Epidermal melanocyte (primary cell): ENCODE data around the gene TMEM131L.
"Not testable (repeated sequence)": the region's sequence is repeated elsewhere in the genome, so short reads cannot be mapped to it uniquely, and the experiment has no call there.

Experiments
- DNase-seq: peaks from one replicate; pipeline ENCODE4 v3.0.0; 2011; ENCODE audit warnings: low spot score; ENCODE audit not compliant: insufficient read length

Gene TMEM131L, protein sequence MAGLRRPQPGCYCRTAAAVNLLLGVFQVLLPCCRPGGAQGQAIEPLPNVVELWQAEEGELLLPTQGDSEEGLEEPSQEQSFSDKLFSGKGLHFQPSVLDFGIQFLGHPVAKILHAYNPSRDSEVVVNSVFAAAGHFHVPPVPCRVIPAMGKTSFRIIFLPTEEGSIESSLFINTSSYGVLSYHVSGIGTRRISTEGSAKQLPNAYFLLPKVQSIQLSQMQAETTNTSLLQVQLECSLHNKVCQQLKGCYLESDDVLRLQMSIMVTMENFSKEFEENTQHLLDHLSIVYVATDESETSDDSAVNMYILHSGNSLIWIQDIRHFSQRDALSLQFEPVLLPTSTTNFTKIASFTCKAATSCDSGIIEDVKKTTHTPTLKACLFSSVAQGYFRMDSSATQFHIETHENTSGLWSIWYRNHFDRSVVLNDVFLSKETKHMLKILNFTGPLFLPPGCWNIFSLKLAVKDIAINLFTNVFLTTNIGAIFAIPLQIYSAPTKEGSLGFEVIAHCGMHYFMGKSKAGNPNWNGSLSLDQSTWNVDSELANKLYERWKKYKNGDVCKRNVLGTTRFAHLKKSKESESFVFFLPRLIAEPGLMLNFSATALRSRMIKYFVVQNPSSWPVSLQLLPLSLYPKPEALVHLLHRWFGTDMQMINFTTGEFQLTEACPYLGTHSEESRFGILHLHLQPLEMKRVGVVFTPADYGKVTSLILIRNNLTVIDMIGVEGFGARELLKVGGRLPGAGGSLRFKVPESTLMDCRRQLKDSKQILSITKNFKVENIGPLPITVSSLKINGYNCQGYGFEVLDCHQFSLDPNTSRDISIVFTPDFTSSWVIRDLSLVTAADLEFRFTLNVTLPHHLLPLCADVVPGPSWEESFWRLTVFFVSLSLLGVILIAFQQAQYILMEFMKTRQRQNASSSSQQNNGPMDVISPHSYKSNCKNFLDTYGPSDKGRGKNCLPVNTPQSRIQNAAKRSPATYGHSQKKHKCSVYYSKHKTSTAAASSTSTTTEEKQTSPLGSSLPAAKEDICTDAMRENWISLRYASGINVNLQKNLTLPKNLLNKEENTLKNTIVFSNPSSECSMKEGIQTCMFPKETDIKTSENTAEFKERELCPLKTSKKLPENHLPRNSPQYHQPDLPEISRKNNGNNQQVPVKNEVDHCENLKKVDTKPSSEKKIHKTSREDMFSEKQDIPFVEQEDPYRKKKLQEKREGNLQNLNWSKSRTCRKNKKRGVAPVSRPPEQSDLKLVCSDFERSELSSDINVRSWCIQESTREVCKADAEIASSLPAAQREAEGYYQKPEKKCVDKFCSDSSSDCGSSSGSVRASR (N-terminal part only)

DNA sequence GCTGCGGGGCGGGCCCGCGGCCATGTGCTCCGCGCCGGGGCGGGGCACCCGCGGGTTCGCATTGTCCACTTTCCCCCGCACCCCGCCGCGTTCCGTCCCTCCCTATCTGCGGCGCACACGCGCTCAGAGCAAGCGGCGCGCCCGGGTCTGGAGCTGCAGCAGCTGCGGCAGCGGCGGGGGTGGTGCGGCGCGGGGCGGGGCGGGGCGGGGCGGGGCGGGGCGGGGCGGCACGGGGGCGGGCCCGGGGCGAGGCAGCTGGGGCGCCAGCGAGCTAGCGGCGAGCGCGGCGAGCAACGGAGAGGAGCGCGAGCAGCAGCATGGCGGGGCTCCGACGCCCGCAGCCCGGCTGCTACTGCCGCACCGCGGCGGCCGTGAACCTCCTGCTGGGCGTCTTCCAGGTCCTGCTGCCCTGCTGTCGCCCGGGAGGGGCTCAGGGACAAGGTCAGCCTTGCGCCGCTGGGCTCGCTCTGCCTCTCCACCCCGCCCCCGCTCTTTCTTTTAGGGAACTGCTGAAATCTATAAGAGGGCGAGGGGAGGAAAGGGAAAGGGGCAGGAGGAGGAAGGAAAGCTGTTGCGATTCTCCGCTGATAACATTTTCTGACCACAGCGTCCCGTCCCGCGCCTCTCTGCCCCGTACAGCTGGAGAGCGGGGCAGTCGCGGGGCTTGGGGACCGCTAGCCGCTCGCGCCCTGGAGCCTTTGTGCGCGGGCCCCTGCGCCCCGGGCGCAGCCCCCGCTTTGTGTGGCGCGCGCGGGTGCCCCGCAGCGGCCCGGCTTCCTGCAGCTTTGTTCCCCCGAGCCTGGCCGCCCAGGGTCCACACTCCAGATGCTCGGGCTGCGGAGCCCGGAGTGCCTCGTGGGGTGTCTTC is at the start of gene TMEM131L:
TMEM131L (plus strand) TSS at position 280 of the 868 bp plus-strand sequence; CDS start at position 318, 38 bp downstream.
- peak; percentile 49 for DNase-seq

DNA sequence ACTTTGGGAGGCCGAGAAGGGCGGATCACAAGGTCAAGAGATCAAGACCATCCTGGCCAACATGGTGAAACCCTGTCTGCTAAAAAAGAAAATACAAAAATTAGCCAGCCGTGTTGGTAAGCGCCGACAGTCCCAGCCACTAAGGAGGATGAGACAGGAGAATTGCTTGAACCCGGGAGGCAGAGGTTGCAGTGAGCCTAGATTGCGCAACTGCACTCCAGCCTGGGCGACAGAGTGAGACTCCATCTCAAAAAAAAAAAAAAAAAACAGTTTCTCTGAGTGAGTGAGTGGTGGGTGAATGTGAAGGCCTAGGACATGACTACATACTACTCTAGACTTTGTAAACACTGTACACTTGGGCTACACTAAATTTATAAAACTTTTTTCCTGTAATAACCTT is 49.7 kb upstream of the TMEM131L start:
- not testable (repeated sequence) for DNase-seq

DNA sequence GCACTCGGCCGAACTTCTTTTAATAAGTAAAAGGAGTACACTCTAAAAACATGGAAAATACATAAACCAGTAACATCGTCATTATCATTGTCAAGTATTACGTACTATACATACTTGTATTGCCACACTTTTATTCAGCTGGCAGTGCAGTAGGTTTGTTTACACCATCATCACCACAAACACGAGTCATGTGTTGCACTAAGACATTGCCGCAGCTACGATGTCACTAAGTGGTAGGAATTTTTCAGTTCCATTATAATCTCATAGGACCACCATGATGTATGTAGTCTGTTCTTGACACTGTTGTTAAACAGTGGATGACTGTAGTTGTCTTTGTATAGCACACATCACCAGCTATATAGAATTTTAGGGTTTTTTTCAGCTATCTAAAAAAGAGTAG is 48.0 kb upstream of the TMEM131L start:
- no peak for DNase-seq

DNA sequence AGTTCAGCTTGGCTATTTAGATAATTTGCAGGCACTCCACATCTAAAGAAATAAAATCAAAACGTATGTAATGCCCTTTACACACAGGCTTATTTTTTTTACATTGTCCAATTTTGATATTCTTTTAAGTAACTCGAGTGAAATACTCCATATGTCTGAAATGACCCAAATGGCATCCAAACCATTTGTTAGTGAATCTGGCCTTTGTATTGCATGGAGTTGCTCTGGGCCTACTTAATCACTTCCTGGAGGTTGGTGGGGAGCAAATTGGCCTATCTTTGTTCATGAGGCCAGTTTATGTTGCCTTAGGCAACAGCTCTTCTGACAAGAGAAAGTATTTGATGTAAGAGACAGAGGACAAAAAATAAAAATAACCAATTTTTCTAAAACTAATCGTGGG is 47.6 kb upstream of the TMEM131L start:
- DNase-seq: peak; percentile 59

DNA sequence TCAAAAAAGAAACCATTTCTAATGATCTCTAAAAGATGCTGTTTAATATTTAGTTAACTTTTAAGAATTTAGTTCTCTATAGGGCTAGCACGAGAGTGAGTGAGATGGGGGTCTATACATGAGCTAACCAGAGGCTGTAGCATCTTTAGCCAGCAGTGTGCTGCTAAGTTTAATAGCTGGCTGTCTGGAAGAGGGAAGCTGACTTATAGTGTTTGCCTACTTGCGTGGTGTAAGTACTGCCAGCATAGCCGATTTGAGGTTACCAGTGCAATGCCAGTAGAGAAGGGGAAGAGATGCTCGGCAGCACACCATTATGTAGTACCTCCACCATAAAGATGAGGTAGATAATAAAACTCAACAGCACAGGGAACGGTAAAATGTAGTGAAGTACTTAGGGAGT is 47.1 kb upstream of the TMEM131L start:
- no peak for DNase-seq

DNA sequence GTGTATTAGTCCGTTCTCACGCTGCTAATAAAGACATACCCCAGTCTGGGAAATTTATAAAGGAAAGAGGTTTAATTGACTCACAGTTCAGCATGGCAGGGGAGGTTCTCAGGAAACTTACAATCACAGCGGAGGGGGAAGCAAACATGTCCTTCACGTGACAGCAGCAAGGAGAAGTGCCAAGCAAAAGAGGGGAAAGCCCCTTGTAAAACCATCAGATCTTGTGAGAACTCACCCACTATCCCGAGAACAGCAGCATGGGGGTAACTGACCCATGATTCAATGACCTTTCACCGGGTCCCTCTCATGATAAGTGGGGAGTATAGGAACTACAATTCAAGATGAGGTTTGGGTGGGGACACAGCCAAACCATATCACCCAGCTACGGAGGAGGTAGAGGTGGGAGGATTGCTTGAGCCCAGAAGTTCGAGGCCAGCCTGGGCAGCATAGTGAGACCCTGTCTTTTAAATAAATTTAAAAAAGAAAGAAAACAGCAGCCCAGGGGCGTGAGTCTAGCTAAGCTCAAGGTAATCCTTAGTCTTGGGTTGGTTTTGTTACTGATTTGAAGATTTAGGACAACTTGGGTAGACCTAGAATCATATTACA is 46.4 kb upstream of the TMEM131L start:
- no peak for DNase-seq

DNA sequence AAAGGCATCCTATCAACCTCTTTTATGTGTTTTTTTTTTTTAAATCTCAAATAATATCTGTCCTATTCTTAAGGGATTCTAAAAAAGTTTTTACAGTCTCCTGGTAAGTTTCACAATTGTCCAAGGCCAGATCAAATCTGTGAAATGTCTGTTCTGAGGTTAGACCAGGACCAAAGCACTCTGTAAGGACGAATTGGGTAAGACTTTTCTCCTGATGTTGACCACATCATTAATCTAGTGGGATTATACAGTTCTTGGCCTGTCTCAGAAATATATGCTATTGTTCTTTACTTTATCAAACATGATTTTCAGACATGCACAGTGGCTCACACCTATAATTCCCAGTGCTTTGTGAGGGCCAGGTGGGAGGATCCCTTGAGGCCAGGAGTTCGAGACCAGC is 45.8 kb upstream of the TMEM131L start:
- no peak for DNase-seq

DNA sequence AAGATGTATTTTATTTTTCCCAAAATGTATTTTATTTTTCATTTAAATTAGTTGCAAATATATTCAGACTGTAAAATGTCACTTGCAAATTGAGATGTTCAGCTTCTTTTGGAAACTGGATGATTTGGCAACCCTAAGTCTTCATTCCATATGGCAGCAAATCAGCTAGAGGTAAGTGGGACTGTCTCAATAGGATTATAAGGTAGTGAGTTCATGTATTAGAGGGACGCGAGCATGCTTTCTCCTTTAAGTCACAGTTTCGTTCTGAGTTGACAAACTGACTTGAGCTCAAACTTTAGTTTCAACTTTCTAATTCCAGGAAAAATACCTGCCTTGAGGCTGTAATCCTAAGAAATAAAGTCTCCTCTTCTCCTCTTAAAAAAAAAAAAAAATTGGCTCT is 44.2 kb upstream of the TMEM131L start:
- no peak for DNase-seq

DNA sequence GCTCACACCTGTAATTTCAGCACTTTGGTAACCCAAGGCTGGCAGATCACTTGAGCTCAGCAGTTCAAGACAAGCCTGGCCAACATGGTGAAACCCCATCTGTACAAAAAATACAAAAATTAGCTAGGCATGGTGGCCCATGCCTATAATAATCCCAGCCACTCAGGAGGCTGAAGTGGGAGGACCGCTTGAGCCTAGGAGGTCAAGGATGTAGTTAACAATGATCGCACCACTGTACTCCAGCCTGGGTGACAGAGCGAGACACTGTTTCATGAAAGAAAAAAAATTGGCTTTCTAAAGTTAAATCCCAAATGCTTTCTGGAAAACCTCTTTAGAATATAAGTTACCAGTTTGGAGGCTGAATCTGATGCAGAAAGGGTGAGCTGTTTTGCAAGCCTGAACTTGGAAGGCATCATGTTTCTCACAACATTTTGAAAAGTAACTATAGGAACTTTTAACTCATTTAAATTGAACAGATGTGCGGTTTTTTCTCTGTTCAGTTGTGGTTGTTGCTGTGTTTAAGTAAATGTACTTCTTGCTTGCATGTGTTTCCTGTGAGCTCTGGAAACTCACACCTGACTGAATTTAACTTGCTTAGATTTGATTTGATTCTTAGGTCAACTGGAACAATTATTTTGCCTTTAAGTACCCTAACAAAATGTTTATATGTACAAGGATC is 39.8 kb upstream of the TMEM131L start:
- no peak for DNase-seq

DNA sequence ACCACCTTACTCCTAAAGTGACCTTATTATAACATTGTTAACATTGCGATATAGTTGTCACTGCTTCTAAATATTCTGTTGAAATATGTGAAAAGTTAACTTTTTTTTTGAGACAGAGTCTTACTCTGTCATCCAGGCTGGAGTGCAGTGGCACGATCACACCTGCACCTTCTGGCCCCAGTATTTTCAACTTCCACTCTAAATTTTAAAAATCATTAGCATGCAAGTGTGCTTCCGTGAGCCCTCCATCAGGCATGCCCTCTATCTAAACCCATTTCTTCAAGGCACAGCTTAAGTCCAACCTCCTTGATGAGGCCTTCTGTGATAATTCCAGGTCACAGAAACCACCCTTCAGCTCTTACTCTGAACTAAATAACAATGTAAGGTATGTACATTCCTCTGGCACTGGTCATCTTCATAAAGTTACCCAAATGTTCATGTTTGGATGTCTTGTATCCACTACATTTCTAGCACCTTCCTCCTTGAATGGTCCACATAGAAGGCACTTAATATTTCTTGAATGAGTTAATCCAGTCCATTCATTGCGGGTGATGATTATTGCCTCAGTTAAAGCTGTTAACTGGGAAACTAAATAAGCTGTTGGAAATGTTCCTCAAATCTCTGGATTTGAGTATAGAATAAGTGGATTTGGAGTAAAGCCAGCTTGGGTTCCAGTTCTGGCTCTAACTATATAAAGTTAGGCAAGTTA is 38.6 kb upstream of the TMEM131L start:
- no peak for DNase-seq

DNA sequence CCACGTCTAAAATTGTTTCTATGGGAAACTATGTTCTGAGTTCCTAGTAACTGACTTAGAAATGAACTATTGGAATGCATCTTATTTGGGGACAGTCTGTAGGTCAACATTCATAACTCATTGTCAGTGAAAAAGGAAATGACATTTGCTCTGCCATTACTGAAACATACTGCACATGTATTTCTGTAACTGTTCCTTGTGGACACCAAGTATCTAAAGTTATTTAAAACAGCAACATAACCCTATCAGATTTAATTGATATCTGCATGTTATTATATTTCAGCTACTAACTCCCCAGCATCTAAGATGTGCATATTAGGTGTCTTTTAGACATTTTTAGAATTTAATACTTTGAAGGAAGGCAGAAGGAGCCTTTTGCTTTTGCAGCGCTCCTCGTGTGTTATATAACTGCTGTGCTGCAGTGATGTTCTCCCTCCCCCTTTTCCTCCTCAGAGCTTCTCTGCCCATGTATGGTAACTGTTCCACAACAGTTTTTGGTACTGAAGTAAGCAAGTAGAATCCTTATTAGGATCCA is 37.2 kb upstream of the TMEM131L start:
- DNase-seq: no peak

DNA sequence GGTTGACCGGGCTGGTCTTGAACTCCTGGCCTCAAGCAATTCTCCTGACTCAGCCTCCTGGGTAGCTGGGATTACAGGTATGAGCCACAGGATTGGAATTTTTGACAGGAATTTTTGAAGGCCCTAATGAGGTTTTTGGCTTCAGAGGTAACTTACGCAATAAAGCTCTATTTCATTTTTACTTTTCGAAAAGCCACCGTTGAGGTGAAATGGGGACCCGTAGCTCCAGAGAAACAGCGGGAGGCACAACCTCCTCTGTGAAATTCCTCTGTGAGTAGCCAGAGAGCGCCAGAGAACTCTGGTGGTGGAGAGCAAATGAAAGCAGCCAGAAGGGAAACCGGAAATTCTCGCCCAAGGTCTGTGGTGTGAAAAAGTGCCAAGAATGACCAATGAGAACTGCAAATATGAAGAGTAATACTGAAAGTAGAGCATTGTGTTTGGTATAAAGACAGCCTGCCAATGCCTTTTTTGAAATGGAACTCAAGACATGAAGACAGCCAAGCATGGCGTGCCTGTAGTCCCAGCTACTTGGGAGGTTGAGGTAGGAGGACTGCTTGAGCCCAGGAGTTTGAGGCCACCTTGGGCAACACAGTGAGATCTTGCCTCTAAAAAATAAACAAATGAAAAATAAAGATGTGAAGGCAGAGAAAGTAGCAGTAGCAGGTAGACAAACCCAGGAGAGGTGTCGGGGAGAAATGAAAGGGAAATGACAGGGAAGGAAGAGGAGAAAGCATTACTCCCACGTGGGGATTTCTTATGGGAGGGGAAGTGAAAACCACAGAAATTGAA is 33.0 kb upstream of the TMEM131L start:
- DNase-seq: no peak

DNA sequence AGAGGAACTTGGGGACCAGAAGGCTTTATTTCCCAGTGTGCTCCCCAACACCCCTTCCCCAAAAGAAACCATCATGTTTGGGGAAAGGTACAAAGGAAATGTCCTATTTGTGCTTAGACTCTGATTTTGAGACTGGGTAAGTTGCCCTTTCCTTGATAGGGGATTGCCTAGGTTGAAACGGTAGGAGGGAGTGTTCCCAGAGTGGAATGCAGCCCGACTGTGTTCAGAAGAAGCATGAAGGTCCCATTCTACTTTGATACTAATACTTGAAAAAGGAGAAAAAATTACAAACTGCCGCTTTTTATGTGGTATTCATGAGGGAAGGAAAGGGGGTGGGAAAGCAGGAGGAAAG is 32.4 kb upstream of the TMEM131L start:
- no peak for DNase-seq

DNA sequence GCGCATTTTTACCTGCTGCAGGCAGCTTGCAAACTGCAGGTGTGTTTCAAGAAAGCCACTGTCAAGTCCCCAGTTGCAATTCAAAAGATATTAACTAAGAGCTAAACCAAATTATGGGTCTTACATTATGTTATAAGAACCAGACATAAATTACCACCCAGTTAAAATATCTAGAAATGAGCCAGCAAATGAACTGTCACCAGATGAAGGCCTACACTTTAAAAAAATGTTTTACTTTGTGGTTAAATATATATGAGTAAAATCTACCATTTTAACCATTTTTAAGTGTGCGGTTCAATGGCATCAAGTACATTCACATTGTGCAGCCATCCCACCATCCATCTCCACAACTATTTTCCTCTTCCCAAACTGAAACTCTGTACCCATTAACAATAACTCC is 32.0 kb upstream of the TMEM131L start:
- DNase-seq: no peak

DNA sequence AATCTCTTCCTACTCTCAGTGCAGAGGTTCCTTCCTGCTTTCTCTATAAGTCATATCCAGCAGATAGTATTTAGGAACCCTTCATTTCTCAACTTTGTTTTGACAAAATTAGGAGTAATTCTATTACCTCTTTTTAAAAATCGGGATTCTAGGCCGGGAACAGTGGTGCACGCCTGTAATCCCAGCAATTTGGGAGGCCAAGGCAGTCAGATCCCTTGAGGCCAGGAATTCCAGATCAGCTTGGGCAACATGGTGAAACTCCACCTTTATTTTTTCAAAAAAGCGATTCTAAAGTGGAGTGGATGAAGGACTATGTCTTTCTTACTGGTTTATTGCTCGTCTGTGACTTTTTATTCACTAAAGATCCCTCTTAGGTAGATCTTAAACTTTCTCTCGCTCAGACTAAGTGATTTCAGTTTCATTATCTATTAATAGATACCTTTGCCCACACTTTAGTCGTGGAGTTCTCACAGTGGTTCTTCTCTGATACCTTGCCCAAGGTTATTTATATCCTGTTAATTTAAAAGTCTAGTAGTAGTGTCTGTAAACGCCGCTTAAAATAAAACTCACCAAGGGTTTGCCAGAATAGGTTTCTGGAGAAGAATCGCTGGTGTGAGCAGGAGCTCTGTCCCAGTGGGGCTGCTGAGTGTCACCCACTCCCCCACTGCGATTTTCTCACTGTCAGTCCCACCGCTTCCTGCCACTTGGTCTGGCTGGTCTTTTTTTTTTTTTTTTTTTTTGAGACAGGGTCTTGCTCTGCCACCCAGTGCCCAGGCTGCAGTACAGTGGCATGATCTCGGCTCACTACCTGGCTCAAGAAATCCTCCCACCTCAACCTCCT is 27.0 kb upstream of the TMEM131L start:
- DNase-seq: no peak

DNA sequence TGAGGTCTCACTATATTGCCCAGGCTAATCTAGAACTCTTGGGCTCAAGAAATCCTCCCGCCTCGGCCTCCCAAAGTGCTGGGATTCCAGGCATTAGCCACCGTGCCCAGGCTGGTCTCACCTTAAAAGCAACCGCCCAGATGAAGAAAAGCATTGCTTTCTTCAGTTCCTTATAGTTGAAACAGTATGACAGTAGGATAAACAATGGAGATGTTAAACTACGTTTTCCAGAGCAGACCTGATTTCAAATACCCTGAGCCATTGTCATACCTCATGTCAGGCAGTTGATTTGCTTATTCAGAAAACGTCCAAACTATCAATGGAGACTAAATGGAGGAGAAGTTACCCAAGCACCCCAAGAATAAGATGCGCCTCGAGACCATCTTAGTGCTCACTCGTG is 26.3 kb upstream of the TMEM131L start:
- no peak for DNase-seq

DNA sequence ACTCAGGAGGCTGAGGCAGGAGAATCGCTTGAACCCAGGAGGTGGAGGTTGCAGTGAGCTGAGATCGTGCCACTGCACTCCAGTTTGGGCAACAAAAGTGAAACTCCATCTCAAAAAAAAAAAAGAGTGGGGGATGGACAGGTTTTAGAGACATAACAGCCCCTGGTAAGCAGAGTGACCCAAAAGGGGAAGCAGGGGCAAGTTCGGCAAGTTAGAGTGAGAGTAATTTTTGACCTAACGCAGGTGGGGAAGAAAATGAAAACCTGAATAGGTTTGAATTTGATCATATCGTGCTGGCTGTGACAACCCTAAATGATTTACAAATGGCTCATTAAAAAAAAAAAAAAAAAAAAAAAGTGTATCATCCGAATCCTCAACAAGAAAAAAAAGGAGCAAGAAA is 25.7 kb upstream of the TMEM131L start:
- no peak for DNase-seq
